Pancreas (tissue), 10 donors: ENCODE results near the gene ARL8B. TPM values are rescaled to one million over a fixed set of nuclear protein-coding genes. Genes with fewer than 3 reads are reported as not detected.
A peak's percentile ranks its signal among the peaks of the same experiment; 100 is the strongest.

ENCODE experiments used
- ATAC-seq, 4 donors: fragments of 200-7000 bp; cut with Tn5 transposase; one replicate each; pipeline versions ENCODE4 v1.8.0 to v1.9.1; 2020; ENCODE audit warnings: mild to moderate bottlenecking in 4 of 4, moderate library complexity in 4 of 4
- DNase-seq, 6 donors: peaks; one replicate each; pipeline ENCODE4 v3.0.0-alpha.2; 2020
- FAIRE-seq: peaks from 2 replicates; lab custom pipeline; 2012; peaks lifted over from hg19 to GRCh38; lab: Jason Lieb, UNC
- H3K27ac ChIP-seq, 4 donors: fragments of 200-600 bp; sonication (generic); 1 replicate in 3 of 4; 2 replicates in 1 of 4; pipeline versions ENCODE4 v1.5.0 to v1.8.0; 2020
- H3K27me3 ChIP-seq, 4 donors: fragments of 200-600 bp; one replicate each; pipeline ENCODE4 v1.8.0; 2021
- H3K36me3 ChIP-seq, 3 donors: fragments of 200-600 bp; sonication (generic) in 1 of 3; one replicate each; pipeline versions ENCODE4 v1.5.0 to v1.8.0; 2020 to 2021
- H3K4me1 ChIP-seq, 3 donors: fragments of 200-600 bp; one replicate each; pipeline ENCODE4 v1.8.0; 2021
- H3K4me3 ChIP-seq, 4 donors: fragments of 200-600 bp; sonication (generic) in 2 of 4; one replicate each; pipeline versions ENCODE4 v1.5.0 to v1.8.0; 2020 to 2021
- H3K9me3 ChIP-seq, 4 donors: fragments of 200-600 bp; one replicate each; pipeline ENCODE4 v1.8.0; 2021
- CTCF ChIP-seq, 4 donors: fragments of 200-600 bp; sonication (generic) in 3 of 4; IDR thresholded peaks; one replicate each; pipeline versions ENCODE4 v1.5.0 to v1.8.0; 2021; ENCODE audit warnings: antibody characterized with exemption in 4 of 4
- WGBS, 2 donors: extraction: QIAGEN DNeasy Blood & Tissue Kit; methylation state at CpG; one replicate each; pipeline ENCODE4 v1.1.7; 2013; 5-methylcytosine and 5-hydroxymethylcytosine counted together
- intact Hi-C, 3 donors: fragments of 100-400 bp; cut with DNase I; formaldehyde crosslinking; loops; one replicate each; pipeline versions ENCODE4 v1.11.1 to v1.14.2; 2022
- polyA plus RNA-seq, 2 donors: library from polyadenylated mRNA; stranded (reverse); fragments of 200-250 nt; gene quantifications; one replicate each; pipeline ENCODE4 v1.2.3, GENCODE V29; 2013
- total RNA-seq, 6 donors: library from RNA; stranded (reverse); fragmentation: NEBNext Ultra II Directional in 4 of 6; extraction: Animal tissue kit (Norgen Biotek cat#: 25700) in 4 of 6; gene quantifications; one replicate each; pipeline versions ENCODE4 v1.2.1 to v1.2.4, GENCODE V29; 2021 to 2023
- donor health status: healthy with polysubstance abuse.
- donor health status: DM: no; HTN: no; CAD: no; lungs with moderate emphysema.
- donor health status: DM: no; HTN: no; CAD: no.
- donor health status: control.
- donor health status: control.
- donor health status: Bipolar disorder and iron deficiency.
- donor health status: DM: yes; HTN: yes; CAD: no.
- donor health status: DM: no; HTN: no; CAD: no.
- donor health status: DM: no; HTN: no; CAD: no.
- donor health status: DM: yes; HTN: yes; CAD: no.

ARL8B gene
- total and polyA plus RNA-seq, 8 donors, result 14.6 to 31.9 (median 24.4) TPM

- Histone ChIP-seq H3K4me1 (peaks cover 0 to 42% (median 13%) of the 10 kb centered on the region in 3 donors), H3K36me3 (no peaks in the 10 kb centered on the region), H3K27ac (peak within 1 kb of the TSS; percentile 95 to 99 (median 97)), H3K4me3 (peak within 1 kb of the TSS; percentile 61 to 99 (median 94)), H3K27me3 (no peaks in the 10 kb centered on the region), H3K9me3 (no peaks in the 10 kb centered on the region)
- DNase-seq (peak; percentile 96 to 100 (median 98)), FAIRE-seq (no peak), ATAC-seq (peak; percentile 88 to 94 (median 92))
- intact Hi-C loops, result loop anchor here in 1 of 3 donors (10.0 kb wide), 1 partner anchor 63 kb away; the partner anchor contains the start of gene ARL8B
- 0 to 1% methylated on average over 68 to 78 of the region's 78 CpGs for WGBS, 2 donors
- TF ChIP-seq CTCF (IDR thresholded peaks at IDR 0.05), result no peak
These were observed 65.2 kb downstream of the ARL8B start, which contains the start of gene EDEM1 for GRCh38 chr3:5187156-5187919. Gene EDEM1 (plus strand): TSS chr3:5187707. CDS start chr3:5187806, 99 bp downstream.

- TF ChIP-seq CTCF (IDR thresholded peaks at IDR 0.05), result no peak
- Histone ChIP-seq H3K4me1 (peaks cover 0 to 44% (median 16%) of the 10 kb centered on the region in 3 donors), H3K27me3 (no peaks in the 10 kb centered on the region), H3K27ac (peak overlapping the region; percentile 95 to 99 (median 97)), H3K4me3 (peak overlapping the region; percentile 61 to 99 (median 94)), H3K36me3 (no peaks in the 10 kb centered on the region), H3K9me3 (no peaks in the 10 kb centered on the region)
- FAIRE-seq (no peak), ATAC-seq (peak; percentile 20 to 64 (median 44)), DNase-seq (peak; percentile 29 to 85 (median 62))
- intact Hi-C loops, result loop anchor here in 1 of 3 donors (10.0 kb wide), 1 partner anchor 63 kb away; the partner anchor contains the start of gene ARL8B
- 0 to 1% methylated on average over 35 to 66 of the region's 66 CpGs for WGBS, 2 donors
These were observed 65.9 kb downstream of the ARL8B start for GRCh38 chr3:5187920-5188418.

GRCh38 chr3:5188419-5189221, 66.5 kb downstream of the ARL8B start:
- H3K36me3 ChIP-seq, result no peaks in the 10 kb centered on the region
- no peaks in the 10 kb centered on the region for H3K9me3 ChIP-seq
- intact Hi-C loops, result loop anchor here in 1 of 3 donors (10.0 kb wide), 1 partner anchor 64 kb away; the partner anchor contains the start of gene ARL8B
- peaks cover 0 to 44% (median 16%) of the 10 kb centered on the region in 3 donors for H3K4me1 ChIP-seq
- H3K27me3 ChIP-seq, result no peaks in the 10 kb centered on the region
- peak overlapping the region; percentile 61 to 99 (median 94) for H3K4me3 ChIP-seq
- WGBS, 2 donors, result 1% methylated on average over 25 to 26 of the region's 26 CpGs
- TF ChIP-seq CTCF (IDR thresholded peaks at IDR 0.05), result no peak
- peak overlapping the region; percentile 95 to 99 (median 97) for H3K27ac ChIP-seq
- DNase-seq, result peak in 5 of 6 donors; percentile 38 to 59 (median 45)
- ATAC-seq, result peak; percentile 7 to 24 (median 13)
- FAIRE-seq, result no peak

GRCh38 chr3:5190147-5190791, 68.2 kb downstream of the ARL8B start:
- Histone ChIP-seq H3K27me3 (no peaks in the 10 kb centered on the region), H3K9me3 (no peaks in the 10 kb centered on the region), H3K36me3 (no peaks in the 10 kb centered on the region), H3K4me3 (peak overlapping the region in 2 of 4 donors; percentile 93 to 95), H3K27ac (no peak overlapping the region), H3K4me1 (peaks cover 15 to 48% (median 16%) of the 10 kb centered on the region in 3 donors)
- ATAC-seq (no peak), DNase-seq (no peak), FAIRE-seq (no peak)
- intact Hi-C loops, result no loop called here
- TF ChIP-seq CTCF (IDR thresholded peaks at IDR 0.05), result no peak
- 43 to 54% methylated on average over 7 of the region's 7 CpGs for WGBS, 2 donors
